Sigmoid colon (tissue), 7 donors: Measurements from ENCODE around the gene KIAA0930. TPM values are rescaled to one million over a fixed set of nuclear protein-coding genes. Genes with fewer than 3 reads are reported as not detected.

Experiments
- DNase-seq: peaks from one replicate; pipeline ENCODE4 v3.0.0-alpha.2; 2019
- H3K27ac ChIP-seq, 4 donors: fragments of 200-600 bp; sonication (generic); one replicate each; pipeline ENCODE4 v1.5.1; 2016 to 2019; ENCODE audit warnings: mild to moderate bottlenecking in 1 of 4
- H3K27me3 ChIP-seq, 3 donors: fragments of 200-600 bp; sonication (generic); one replicate each; pipeline ENCODE4 v1.5.1; 2019; ENCODE audit warnings: mild to moderate bottlenecking in 1 of 3
- H3K36me3 ChIP-seq, 4 donors: fragments of 200-600 bp; sonication (generic); one replicate each; pipeline ENCODE4 v1.5.1; 2016 to 2019
- H3K4me1 ChIP-seq, 4 donors: fragments of 200-600 bp; sonication (generic); one replicate each; pipeline ENCODE4 v1.5.1; 2017 to 2019
- H3K4me3 ChIP-seq, 4 donors: fragments of 200-600 bp; sonication (generic); one replicate each; pipeline ENCODE4 v1.5.1; 2017 to 2019; ENCODE audit warnings: mild to moderate bottlenecking in 2 of 4, moderate library complexity in 1 of 4
- H3K9me3 ChIP-seq, 4 donors: fragments of 200-600 bp in 3 of 4; sonication (generic) in 3 of 4; one replicate each; pipeline versions ENCODE4 v1.5.1 to v1.6.1; 2013 to 2019
- EP300 ChIP-seq, 4 donors: sonication (generic); formaldehyde crosslinking; IDR thresholded peaks; one replicate each; pipeline ENCODE4 v1.6.1; 2017; ENCODE audit warnings: antibody characterized with exemption in 4 of 4
- POLR2A ChIP-seq, 2 donors: fragments of 450-650 bp; IDR thresholded peaks; one replicate each; pipeline ENCODE4 v1.6.1; 2016; ENCODE audit warnings: antibody characterized with exemption in 2 of 2, mild to moderate bottlenecking in 2 of 2, moderate library complexity in 2 of 2
- POLR2AphosphoS5 ChIP-seq, 4 donors: sonication (generic); formaldehyde crosslinking; IDR thresholded peaks; one replicate each; pipeline ENCODE4 v1.6.1; 2017; ENCODE audit warnings: antibody characterized with exemption in 4 of 4
- WGBS, 2 donors: extraction: QIAGEN DNeasy Blood & Tissue Kit; methylation state at CpG; one replicate each; pipeline ENCODE4 v1.1.7; 2013; 5-methylcytosine and 5-hydroxymethylcytosine counted together
- intact Hi-C: fragments of 100-400 bp; cut with DNase I; formaldehyde crosslinking; loops from one replicate; pipeline ENCODE4 v1.15.1; 2023
- polyA plus RNA-seq, 3 donors: library from polyadenylated mRNA; stranded (reverse); fragments of 200-250 nt; gene quantifications; one replicate each; pipeline ENCODE4 v1.2.3, GENCODE V29; 2013
- total RNA-seq, 4 donors: library from RNA; depleted of rRNA; stranded (reverse); fragments of >200 nt; gene quantifications; one replicate each; pipeline ENCODE4 v1.1.0, GENCODE V29; 2016
- TF ChIP-seq, protein P1 (sequence below), 4 experiments: fragments of 450-650 bp in 3 of 4; fragments of 200-600 bp in 1 of 4; IDR thresholded peaks; one replicate each; pipeline ENCODE4 v1.5.1; 2016 to 2019; ENCODE audit warnings: antibody characterized with exemption in 4 of 4, mild to moderate bottlenecking in 3 of 4, moderate library complexity in 2 of 4
- donor health status: healthy with polysubstance abuse.
- donor health status: Bipolar disorder and iron deficiency.
- donor health status: healthy.

The KIAA0930 gene
- total and polyA plus RNA-seq, 7 donors = 14.4 to 56.5 (median 26.8) TPM

DNA sequence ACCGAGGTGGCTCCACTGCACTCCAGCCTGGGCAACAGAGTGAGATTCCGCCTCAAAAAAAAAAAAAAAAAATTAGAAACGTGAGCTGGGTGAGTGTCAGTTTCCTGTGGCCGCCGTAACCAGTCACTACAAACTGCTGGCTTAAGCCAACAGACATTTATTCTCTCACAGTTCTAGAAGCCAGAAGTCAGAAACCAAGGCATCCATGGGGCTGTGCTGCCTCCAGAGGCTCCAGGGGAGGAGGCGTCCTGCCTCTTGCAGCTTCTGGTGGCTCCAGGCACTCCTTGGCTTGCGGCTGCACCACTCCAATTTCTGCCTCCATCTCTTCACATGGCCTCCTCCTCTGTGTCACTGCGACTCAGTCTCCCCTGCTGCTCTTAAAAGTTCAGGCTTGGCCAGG, 11.1 kb upstream of the KIAA0930 start:
- TF ChIP-seq POLR2A (IDR thresholded peaks at IDR 0.05) = no peak
- no peak for TF ChIP-seq POLR2AphosphoS5 (IDR thresholded peaks at IDR 0.05)
- Histone ChIP-seq H3K27me3 (no peaks in the 10 kb centered on the region), H3K4me3 (no peak overlapping the region), H3K27ac (no peak overlapping the region), H3K9me3 (no peaks in the 10 kb centered on the region), H3K4me1 (peaks cover 0 to 4% (median 3%) of the 10 kb centered on the region in 4 donors), H3K36me3 (no peaks in the 10 kb centered on the region)
- intact Hi-C loops = no loop called here
- no peak for DNase-seq
- 75 to 81% methylated on average over 8 of the region's 8 CpGs for WGBS, 2 donors

DNA sequence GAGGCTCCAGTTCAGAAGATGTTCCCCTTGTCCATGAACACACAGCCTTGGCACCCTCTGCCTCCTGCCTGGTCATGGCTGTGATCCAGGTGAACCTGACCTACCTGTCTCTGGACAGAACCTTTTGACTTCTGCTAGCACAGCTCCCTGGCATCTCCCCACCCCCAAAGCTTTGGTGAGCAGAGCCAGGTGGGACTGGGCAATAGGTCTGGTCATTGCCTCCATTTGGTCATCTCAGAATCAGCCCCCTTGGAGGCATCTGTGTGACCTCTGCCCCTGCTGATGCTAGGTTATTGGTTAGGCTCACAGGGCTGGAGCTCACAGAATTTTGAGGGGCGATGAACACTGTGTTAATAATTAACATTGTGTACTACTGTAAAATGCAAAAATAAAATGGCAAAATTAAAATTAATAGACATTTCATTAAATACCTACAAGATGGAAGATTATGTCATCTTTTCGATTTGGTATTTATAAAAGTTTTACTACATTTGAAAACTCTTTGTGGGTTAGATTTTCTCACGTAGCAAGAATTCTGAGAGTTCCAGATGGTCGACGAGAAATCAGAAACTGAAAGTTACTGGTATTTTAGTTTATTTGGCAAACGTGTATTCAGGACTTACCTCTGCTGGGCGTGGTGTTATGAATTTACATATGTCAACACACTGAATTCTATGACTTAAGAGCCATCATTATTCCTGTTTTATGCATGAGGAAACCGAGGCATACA, 8.3 kb upstream of the KIAA0930 start:
- H3K4me3 ChIP-seq = no peak overlapping the region
- no peak for TF ChIP-seq POLR2AphosphoS5 (IDR thresholded peaks at IDR 0.05)
- TF ChIP-seq, protein P1, sequence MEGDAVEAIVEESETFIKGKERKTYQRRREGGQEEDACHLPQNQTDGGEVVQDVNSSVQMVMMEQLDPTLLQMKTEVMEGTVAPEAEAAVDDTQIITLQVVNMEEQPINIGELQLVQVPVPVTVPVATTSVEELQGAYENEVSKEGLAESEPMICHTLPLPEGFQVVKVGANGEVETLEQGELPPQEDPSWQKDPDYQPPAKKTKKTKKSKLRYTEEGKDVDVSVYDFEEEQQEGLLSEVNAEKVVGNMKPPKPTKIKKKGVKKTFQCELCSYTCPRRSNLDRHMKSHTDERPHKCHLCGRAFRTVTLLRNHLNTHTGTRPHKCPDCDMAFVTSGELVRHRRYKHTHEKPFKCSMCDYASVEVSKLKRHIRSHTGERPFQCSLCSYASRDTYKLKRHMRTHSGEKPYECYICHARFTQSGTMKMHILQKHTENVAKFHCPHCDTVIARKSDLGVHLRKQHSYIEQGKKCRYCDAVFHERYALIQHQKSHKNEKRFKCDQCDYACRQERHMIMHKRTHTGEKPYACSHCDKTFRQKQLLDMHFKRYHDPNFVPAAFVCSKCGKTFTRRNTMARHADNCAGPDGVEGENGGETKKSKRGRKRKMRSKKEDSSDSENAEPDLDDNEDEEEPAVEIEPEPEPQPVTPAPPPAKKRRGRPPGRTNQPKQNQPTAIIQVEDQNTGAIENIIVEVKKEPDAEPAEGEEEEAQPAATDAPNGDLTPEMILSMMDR (IDR thresholded peaks at IDR 0.05) = no peak
- TF ChIP-seq POLR2A (IDR thresholded peaks at IDR 0.05) = no peak
- no peak for TF ChIP-seq EP300 (IDR thresholded peaks at IDR 0.05)
- no peaks in the 10 kb centered on the region for H3K9me3 ChIP-seq
- H3K27ac ChIP-seq = no peak overlapping the region
- intact Hi-C loops = no loop called here
- H3K4me1 ChIP-seq = peaks cover 0 to 16% (median 15%) of the 10 kb centered on the region in 4 donors
- no peaks in the 10 kb centered on the region for H3K36me3 ChIP-seq
- no peaks in the 10 kb centered on the region for H3K27me3 ChIP-seq
- 16 to 42% methylated on average over 8 of the region's 8 CpGs for WGBS, 2 donors
- no peak for DNase-seq

DNA sequence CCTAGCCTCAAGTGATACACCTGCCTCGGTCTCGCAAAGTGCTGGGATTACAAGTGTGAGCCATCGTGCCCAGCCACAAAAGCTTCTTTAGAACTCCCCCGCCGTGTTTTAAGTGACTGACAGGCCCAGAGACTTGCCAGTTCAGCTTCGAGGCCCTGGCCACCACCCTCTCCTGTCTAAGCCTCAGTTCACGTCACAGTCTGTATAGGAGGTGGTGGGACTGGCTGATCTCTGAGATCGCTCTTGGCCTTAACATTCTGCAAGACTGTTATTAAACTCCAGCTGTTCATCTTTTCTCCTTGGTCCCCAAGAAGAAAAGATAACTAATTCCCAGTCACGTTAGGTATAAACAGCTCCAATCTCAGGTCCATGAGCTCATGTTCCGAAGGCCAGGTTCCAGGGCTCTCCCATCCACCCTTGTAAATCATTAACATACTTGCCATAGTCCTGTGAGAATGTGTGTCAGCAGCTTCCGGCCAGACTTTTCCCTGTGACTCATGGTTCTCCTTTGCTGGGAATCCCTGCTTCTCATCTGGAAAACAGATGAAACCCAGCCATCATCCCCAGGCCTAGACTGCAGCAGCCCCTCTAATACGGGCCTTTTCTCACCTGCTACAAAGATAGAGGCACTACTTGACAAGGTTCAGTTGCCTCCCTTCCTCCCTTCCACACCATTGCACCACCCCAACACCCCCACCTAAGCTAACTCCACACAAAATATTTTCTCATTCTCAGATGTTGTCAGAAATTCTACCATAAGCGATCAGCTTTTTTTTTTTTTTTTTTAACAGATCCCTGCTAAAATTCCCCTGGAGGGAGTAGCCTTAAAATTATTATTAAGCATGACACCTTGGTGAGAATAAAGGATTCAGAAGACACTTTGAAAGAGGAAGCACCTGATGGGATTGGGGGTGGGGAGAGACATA, 5.6 kb upstream of the KIAA0930 start:
- WGBS, 2 donors = 13 to 56% methylated on average over 13 of the region's 13 CpGs
- no peaks in the 10 kb centered on the region for H3K9me3 ChIP-seq
- intact Hi-C loops = no loop called here
- DNase-seq = peak; percentile 93
- H3K27me3 ChIP-seq = no peaks in the 10 kb centered on the region
- TF ChIP-seq POLR2AphosphoS5 (IDR thresholded peaks at IDR 0.05) (peak; percentile 39 to 88 (median 52)), POLR2A (IDR thresholded peaks at IDR 0.05) (no peak)
- H3K4me3 ChIP-seq = no peak overlapping the region
- H3K27ac ChIP-seq = peak overlapping the region; percentile 57 to 82 (median 73)
- H3K36me3 ChIP-seq = no peaks in the 10 kb centered on the region
- H3K4me1 ChIP-seq = peaks cover 0 to 17% (median 16%) of the 10 kb centered on the region in 4 donors

DNA sequence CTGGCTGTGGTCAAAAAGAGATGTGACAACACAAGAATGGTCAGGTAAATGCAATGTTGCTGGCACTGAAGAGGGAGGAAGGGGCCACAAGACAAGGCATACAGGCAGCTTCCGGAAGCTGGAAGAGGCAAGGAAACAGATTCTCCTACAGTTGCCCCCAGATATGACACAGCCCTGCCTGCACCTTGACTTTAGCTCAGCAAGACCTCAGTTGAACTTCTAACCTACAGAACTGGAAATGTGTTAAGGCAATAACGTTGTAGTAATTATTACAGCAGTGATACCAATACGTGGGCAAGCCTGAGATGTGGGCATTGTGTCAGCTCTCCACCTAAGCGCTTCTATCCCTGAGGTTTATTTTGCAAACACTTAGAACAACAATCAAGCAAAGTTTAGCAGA, 4.2 kb upstream of the KIAA0930 start:
- Histone ChIP-seq H3K4me1 (peaks cover 0 to 25% (median 24%) of the 10 kb centered on the region in 4 donors), H3K36me3 (no peaks in the 10 kb centered on the region), H3K27ac (peak overlapping the region in 1 of 4 donors; percentile 82), H3K4me3 (no peak overlapping the region), H3K9me3 (no peaks in the 10 kb centered on the region), H3K27me3 (no peaks in the 10 kb centered on the region)
- DNase-seq = no peak
- intact Hi-C loops = no loop called here
- TF ChIP-seq, protein P1 (IDR thresholded peaks at IDR 0.05) = no peak
- TF ChIP-seq POLR2AphosphoS5 (IDR thresholded peaks at IDR 0.05) = no peak
- no peak for TF ChIP-seq EP300 (IDR thresholded peaks at IDR 0.05)
- TF ChIP-seq POLR2A (IDR thresholded peaks at IDR 0.05) = no peak
- 56 to 77% methylated on average over 4 of the region's 4 CpGs for WGBS, 2 donors

DNA sequence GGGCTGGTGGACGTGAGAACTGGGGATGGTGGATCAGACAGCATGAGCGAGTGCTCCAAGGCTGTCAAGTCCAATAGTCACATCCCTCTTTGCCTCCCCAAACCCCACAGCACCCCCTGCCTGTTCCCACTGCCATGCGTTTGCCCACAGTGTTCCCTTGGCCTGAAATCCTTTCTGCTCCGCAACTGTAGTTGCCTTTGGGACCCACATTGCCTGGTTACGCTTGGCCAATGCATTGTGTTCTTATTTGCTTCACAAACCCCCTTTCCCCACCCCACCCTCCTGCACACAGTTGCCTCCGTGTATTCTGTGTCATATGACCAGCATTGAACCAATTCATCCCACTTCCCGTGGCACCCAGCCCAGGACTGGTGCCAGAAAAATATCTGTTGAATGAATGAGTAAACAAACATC, 2.1 kb upstream of the KIAA0930 start:
- no peak for DNase-seq
- no peak for TF ChIP-seq POLR2A (IDR thresholded peaks at IDR 0.05)
- TF ChIP-seq, protein P1 (IDR thresholded peaks at IDR 0.05) = no peak
- TF ChIP-seq EP300 (IDR thresholded peaks at IDR 0.05) = no peak
- TF ChIP-seq POLR2AphosphoS5 (IDR thresholded peaks at IDR 0.05) = no peak
- H3K36me3 ChIP-seq = no peaks in the 10 kb centered on the region
- H3K27ac ChIP-seq = no peak overlapping the region
- H3K4me1 ChIP-seq = peaks cover 0 to 39% (median 36%) of the 10 kb centered on the region in 4 donors
- H3K9me3 ChIP-seq = no peaks in the 10 kb centered on the region
- WGBS, 2 donors = 31 to 68% methylated on average over 7 of the region's 7 CpGs
- H3K4me3 ChIP-seq = no peak overlapping the region
- intact Hi-C loops = no loop called here
- H3K27me3 ChIP-seq = no peaks in the 10 kb centered on the region
